ENCODE measurements around the gene TNIK.

Gene TNIK

GRCh38 chr3:171200052-171200749 is 260.0 kb downstream of the TNIK start:
- DNase-seq (ENCODE audit: low spot score): peak; percentile 64
- FAIRE-seq: no peak

- FAIRE-seq (no peak), DNase-seq (ENCODE audit: low spot score) (no peak)
These were observed 260.8 kb downstream of the TNIK start for GRCh38 chr3:171199473-171199829.

- DNase-seq (ENCODE audit: low spot score) (no peak), FAIRE-seq (no peak)
These were observed 261.3 kb downstream of the TNIK start for GRCh38 chr3:171198781-171199472.

GRCh38 chr3:171195686-171196085 is 264.5 kb downstream of the TNIK start:
- no peak for DNase-seq (ENCODE audit: low spot score)
- no peak for FAIRE-seq

- no peak for FAIRE-seq
- DNase-seq (ENCODE audit: low spot score): no peak
These were observed 265.2 kb downstream of the TNIK start for GRCh38 chr3:171194965-171195364.

- FAIRE-seq: peak; percentile 40
These were observed 266.5 kb downstream of the TNIK start for GRCh38 chr3:171193693-171194092.

GRCh38 chr3:171192176-171192854 is 267.9 kb downstream of the TNIK start:
- FAIRE-seq (peak; percentile 99), DNase-seq (ENCODE audit: low spot score) (peak; percentile 99)

More at GRCh38 chr3:171193693-171194092, 266.5 kb downstream of the TNIK start:
- no peak for DNase-seq (ENCODE audit: low spot score)

- FAIRE-seq (peak; percentile 96), DNase-seq (ENCODE audit: low spot score) (peak; percentile 71)
These were observed 269.5 kb downstream of the TNIK start for GRCh38 chr3:171190668-171191067.

GRCh38 chr3:171189394-171190080 is 270.7 kb downstream of the TNIK start:
- FAIRE-seq (peak; percentile 35), DNase-seq (ENCODE audit: low spot score) (no peak)

GRCh38 chr3:171187706-171188290 is 272.4 kb downstream of the TNIK start:
- DNase-seq (ENCODE audit: low spot score) (no peak), FAIRE-seq (peak; percentile 55)

GRCh38 chr3:171186817-171187500 is 273.2 kb downstream of the TNIK start:
- DNase-seq (ENCODE audit: low spot score) (no peak), FAIRE-seq (no peak)

- FAIRE-seq (no peak), DNase-seq (ENCODE audit: low spot score) (no peak)
These were observed 273.8 kb downstream of the TNIK start for GRCh38 chr3:171186383-171186782.

GRCh38 chr3:171185959-171186358 is 274.2 kb downstream of the TNIK start:
- DNase-seq (ENCODE audit: low spot score) (no peak), FAIRE-seq (no peak)

GRCh38 chr3:171184372-171184771 is 275.8 kb downstream of the TNIK start:
- FAIRE-seq: no peak
- no peak for DNase-seq (ENCODE audit: low spot score)

GRCh38 chr3:171183042-171183441 is 277.2 kb downstream of the TNIK start:
- FAIRE-seq (no peak), DNase-seq (ENCODE audit: low spot score) (no peak)

- FAIRE-seq: no peak
- DNase-seq (ENCODE audit: low spot score): peak; percentile 51
These were observed 278.1 kb downstream of the TNIK start for GRCh38 chr3:171181907-171182690.

GRCh38 chr3:171178714-171179113 is 281.5 kb downstream of the TNIK start:
- DNase-seq (ENCODE audit: low spot score) (no peak), FAIRE-seq (no peak)

- no peak for FAIRE-seq
- no peak for DNase-seq (ENCODE audit: low spot score)
These were observed 282.7 kb downstream of the TNIK start for GRCh38 chr3:171177553-171177952.

- FAIRE-seq (no peak), DNase-seq (ENCODE audit: low spot score) (no peak)
These were observed 283.1 kb downstream of the TNIK start for GRCh38 chr3:171177056-171177455.

Measured in RCC 7860 (cell line).